ENCODE data around the gene LSP1.

The LSP1 gene

GRCh38 chr11:1888811-1889210, 35.9 kb downstream of the LSP1 start:
- no peak for DNase-seq (ENCODE audit: low read depth in 3 of 3)

DNA sequence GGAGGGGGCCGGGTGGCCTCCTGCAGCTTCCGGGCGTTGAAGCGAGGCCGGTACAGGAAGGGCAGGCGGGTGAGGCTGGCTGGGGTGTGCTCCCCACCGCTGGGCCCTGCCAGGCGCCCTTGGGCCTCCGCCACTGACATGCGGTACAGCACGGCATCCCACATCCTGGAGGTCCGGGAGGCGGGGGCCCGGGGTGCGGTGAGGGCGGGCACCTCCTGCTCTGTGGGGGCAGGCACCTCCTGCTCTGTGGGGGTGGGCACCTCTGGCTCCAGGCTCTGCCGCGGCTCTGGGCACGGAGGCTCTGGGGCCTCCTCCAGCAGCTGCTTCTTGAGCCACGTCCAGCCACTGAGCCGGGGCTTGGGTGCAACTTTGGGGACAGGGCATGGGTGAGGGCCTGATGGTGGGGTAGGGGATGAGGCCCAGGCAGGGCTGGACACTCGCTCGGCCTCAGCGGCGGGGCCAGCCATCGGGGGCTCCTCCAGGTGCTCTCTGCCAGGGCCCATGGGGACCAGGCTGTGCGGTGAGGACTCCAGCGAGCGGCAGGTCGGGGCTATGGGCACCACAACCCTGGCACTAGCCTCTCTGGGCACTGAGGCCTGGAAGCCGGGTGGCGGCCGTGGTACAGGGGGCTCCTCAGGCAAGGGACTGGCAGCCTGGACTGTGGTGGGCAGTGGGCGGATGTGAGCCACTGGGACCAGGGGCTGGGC, 36.5 kb downstream of the LSP1 start:
- peak; percentile 26 to 54 (median 49) for DNase-seq (ENCODE audit: low read depth in 3 of 3)

DNA sequence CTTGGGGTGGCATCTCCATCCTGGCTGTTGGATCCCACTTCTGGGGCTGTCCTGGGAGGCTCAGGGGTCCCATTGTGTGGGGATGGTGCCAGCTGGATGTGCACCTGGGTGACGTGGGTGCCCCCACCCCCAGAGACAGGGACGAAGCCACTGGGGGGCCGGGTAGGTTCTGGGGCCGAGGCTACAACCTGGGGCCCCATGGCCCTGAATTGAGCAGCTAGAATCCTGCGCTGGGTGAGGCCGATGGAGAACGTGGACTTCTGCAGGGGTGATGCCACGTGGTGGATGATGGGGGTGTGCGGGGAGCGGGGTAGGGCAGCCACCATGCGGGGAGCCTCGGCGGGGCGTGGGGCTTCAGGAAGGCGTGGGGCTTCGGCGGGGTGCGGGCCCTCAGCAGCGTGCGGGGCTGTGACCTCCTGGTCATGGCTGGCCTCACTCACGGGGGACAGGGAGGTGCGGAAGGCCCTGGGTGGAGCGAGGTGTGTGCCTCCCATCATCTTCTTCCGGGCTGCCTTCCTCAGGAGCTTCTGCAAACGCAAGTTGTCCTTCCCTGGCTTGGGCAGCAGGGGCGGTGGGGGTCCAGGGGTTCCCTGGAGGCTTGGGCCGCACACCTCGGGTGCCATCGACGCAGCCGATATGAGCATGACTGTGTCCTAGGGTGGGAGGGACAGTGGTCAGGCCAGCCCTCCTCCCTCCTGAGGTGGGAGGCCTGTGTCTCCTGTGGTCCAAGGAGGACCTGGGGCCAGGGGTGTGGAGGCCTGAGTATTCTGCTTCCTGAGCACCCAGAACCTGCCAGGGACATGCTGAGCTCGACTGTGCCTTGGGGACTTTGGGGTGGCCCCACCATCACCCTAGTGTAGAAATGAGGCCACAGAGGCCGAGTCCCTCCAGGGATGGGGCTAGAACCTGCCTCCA, 37.3 kb downstream of the LSP1 start:
- no peak for DNase-seq (ENCODE audit: low read depth in 3 of 3)

GRCh38 chr11:1890856-1891830, 38.3 kb downstream of the LSP1 start:
- DNase-seq (ENCODE audit: low read depth in 3 of 3) = no peak

GRCh38 chr11:1891831-1892115, 38.9 kb downstream of the LSP1 start, which contains the start of gene PRR33:
PRR33 (minus strand) TSS chr11:1891895; CDS start chr11:1890584, 1,311 bp downstream.
- DNase-seq (ENCODE audit: low read depth in 3 of 3) = no peak

DNA sequence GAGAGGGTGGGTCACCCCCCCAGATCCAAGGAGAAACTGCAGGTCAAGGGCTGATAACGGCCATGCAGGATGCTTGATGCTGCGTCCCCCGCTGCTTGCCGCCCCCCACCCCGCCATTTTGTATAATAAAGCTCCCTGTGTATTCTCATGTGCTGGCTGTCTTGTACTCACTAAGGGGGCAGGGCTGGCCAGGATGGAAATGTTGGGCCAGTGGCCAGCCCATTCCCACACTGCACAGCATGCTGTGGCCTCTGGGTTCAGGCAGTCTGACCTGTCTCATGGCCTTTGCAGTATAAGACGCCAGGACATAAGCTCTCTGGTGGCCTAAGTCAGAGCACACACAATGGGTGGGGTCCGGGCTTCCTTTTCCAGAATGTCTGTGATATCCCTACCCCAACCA, 39.2 kb downstream of the LSP1 start:
- no peak for DNase-seq (ENCODE audit: low read depth in 3 of 3)

GRCh38 chr11:1892558-1892957, 39.7 kb downstream of the LSP1 start:
- DNase-seq (ENCODE audit: low read depth in 3 of 3) = no peak

DNA sequence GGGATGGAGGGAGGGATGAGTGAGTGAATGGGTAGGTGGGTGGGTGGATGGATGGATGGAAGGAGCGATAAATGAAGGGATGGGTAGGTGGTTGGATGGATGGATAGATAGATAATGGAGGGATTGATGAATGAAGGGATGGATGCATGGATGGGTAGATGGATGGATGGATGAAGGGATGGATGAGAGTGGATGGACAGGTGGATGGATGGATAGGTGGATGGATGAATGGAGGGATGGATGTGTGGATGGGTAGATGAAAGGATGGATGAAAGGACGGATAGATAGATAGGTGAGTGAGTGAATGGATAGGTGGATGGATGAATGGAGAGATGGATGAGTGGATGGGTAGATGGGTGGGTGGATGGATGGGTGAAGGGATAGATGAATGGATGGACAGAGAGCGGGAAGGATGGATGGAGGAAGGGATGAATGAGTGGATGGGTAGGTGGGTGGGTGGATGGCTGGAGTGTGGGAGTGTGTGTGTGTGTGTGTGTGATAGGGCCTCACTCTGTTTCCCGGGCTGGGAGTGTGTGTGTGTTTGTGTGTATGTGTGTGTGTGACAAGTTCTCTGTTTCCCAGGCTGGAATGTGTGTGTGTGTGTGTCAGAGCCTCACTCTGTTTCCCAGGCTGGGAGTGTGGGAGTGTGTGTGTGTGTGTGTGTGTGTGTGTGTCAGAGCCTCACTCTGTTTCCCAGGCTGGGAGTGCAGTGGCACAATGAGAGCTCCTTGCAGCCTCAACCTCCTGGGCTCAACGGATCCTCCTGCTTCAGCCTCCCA, 40.9 kb downstream of the LSP1 start:
- DNase-seq (ENCODE audit: low read depth in 3 of 3) = no peak

DNA sequence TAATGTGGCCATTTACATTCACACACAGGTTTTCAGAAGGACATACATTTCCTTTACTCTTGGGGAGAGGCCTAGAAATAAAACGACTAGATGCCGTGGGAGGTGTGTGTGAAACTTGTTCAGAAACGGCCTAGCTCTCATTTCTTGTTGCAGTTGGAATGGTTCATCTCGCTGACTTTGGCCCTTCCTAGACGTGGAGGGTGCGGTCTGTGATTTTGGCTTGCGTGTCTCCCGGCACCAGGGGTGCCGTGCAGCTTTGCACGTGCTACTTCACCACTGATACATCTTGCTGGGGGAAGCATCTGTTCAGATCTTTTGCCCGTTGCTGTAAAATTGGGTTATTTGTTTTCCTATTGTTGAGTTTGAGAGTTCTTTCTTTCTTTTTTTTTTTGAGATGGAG, 41.9 kb downstream of the LSP1 start:
- DNase-seq (ENCODE audit: low read depth in 3 of 3) = no peak

- DNase-seq (ENCODE audit: low read depth in 3 of 3) = no peak
Observed at GRCh38 chr11:1896468-1896867, 43.6 kb downstream of the LSP1 start.

DNA sequence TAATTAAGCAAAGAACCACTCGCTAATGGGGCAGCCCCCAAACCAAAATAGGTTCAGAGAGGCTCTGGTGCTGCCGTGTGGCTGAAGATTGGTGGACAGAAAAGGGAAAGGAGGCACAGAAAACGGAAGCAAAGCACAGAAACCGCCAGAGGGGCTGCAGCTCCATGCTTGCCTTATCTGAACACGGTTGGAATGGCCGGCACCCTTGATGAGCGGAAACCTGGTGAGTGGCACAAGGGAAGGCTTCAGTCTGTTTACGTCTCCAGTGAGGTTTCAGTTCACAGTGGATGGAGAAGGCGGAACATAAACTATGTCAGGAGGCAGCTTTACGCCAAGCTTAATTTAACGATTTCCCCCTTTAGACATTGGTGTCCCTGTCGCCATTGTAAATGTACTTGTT, 44.0 kb downstream of the LSP1 start:
- DNase-seq (ENCODE audit: low read depth in 3 of 3) = no peak

- DNase-seq (ENCODE audit: low read depth in 3 of 3) = no peak
Observed at GRCh38 chr11:1899090-1899489, 46.2 kb downstream of the LSP1 start.

GRCh38 chr11:1899686-1900085, 46.8 kb downstream of the LSP1 start:
- no peak for DNase-seq (ENCODE audit: low read depth in 3 of 3)

- DNase-seq (ENCODE audit: low read depth in 3 of 3) = no peak
Observed at GRCh38 chr11:1906181-1906580, 53.3 kb downstream of the LSP1 start.

GRCh38 chr11:1906611-1907423, 53.9 kb downstream of the LSP1 start:
- DNase-seq (ENCODE audit: low read depth in 3 of 3) = no peak

- DNase-seq (ENCODE audit: low read depth in 3 of 3) = no peak
Observed at GRCh38 chr11:1908618-1909017, 55.7 kb downstream of the LSP1 start.

DNA sequence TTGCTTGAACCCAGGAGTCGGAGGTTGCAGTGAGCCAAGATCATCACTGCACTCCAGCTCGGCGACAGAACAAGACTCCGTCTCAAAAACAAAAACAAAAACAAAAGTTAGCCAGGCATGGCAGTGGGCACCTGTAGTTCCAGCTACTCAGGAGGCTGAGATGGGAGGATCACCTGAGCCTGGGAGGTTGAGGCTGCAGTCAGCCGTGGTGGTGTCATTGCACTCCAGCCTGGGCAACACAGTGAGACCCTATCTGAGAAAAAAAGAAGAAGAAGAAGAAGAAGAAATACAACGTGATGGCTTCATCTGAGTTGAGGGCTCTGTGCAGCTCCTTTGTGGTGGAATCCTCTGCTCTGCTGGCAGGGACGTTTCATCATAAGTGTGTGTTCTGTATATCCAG, 56.6 kb downstream of the LSP1 start:
- no peak for DNase-seq (ENCODE audit: low read depth in 3 of 3)

DNA sequence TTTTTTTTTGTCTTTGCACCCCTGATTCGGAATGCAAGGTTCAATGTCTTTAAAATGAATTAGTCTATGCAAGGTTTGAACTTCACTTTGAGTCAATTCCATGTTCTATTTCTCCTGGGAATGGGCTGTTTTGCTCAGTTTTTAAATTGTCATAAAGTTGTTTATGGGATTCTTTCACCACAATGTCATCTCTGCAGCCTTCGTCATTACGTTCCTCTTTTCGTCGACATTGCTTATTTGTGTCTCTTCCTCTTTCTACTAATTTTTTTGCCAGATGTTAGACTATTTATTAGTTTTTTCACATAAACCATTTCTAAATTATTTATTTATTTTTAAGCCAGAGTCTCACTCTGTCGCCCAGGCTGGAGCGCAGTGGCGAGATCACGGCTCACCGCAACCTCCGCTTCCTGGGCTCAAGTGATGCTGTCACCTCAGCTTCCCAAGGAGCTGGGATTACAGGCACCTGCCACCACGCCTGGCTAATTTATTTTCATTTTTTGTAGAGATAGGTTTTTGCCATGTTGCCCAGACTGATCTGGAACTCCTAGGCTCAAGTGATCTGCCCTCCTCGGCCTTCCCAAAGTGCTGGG, 59.5 kb downstream of the LSP1 start:
- DNase-seq (ENCODE audit: low read depth in 3 of 3) = no peak

- no peak for DNase-seq (ENCODE audit: low read depth in 3 of 3)
Observed at GRCh38 chr11:1913271-1914060, 60.6 kb downstream of the LSP1 start.
